Renal pelvis (tissue), 4 donors: ENCODE results near the gene GPD1. TPM values are rescaled to one million over a fixed set of nuclear protein-coding genes. Genes with fewer than 3 reads are reported as not detected.
"Not testable (repeated sequence)": the region's sequence is repeated elsewhere in the genome, so short reads cannot be mapped to it uniquely, and the experiment has no call there.

Experiments used
- DNase-seq: peaks from one replicate; pipeline ENCODE4 v3.0.0-alpha.2; 2013
- polyA plus RNA-seq, 3 donors: library from polyadenylated mRNA; unstranded; fragments of 120-200 nt; gene quantifications; one replicate each; pipeline ENCODE4 v1.2.1, GENCODE V29; 2013; ENCODE audit not compliant: insufficient read length in 3 of 3

Gene GPD1
- polyA plus RNA-seq, 3 donors = 70.6 to 80.1 (median 72.5) TPM

DNA sequence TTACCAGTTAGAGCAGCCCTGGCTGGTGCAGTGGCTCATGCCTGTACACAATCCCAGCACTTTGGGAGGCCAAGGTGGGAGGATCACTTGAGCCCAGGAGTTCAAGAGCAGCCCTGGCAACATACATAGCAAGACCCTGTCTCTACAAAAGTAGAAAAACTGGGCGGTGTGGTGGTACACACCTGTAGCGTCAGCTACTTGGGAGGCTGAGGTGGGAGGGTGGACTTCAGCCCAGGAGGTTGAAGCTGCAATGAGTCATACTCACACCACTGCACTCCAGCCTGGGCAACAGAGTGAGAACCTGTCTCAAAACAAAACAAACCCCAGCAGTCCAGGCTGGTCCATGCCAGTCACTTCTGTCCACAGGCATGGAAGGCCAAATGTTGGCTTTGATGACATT is 15.6 kb downstream of the GPD1 start:
- DNase-seq = no peak

DNA sequence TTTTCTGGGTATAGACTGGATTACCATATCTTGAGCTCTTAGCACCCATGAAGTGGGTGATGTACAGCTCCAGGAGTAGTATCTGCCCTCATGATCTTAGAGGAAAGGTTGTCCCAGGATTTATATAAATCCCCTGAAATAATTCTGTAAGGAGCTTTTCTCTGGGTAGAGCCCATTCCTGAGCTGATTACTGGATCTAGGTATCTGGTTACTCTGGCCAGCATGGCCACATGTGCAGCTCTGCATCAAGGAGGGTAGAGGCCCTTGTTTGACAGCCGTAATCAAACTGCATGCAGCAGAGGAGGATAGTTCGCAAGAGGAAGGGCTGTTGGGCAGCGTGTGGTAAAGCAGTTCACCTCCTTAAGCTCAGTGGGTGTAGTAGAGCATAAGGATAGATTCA is 16.7 kb downstream of the GPD1 start:
- DNase-seq = no peak

DNA sequence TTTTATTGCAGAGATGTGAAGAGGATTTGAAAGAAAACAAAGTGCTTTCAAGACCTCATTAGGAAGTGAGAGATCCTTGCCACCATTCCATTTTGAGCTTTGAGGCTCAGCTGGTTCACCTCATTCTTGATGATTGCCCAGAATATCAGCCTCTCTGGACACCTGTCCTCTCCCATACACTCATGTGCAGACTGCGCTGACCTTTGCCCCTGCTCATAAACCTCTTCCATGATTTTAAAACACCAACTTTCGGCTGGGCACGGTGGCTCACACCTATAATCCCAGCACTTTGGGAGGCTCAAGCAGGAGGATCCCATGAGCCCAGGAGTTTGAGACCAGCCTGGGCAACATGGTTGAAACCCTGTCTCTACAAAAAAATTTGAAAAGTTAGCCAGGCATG is 17.1 kb downstream of the GPD1 start:
- DNase-seq = no peak

DNA sequence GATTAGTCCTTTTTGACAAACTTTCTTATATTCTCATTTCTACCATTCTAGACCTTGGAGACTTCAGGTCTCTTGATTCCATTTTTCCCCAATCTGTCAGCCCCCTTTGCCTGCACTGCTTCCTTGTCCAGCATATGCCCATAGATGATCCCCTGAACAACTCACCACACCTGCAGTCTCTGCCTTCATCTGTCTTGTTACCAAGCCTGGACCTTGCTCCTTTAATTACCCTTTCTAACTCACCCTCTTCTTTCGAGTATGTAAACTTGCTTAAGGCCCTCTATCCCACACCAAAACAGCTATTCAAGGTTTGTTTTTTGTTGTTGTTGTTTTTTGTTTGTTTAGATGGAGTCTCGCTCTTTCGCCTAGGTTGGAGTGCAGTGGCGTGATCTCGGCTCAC is 17.8 kb downstream of the GPD1 start:
- DNase-seq = no peak

DNA sequence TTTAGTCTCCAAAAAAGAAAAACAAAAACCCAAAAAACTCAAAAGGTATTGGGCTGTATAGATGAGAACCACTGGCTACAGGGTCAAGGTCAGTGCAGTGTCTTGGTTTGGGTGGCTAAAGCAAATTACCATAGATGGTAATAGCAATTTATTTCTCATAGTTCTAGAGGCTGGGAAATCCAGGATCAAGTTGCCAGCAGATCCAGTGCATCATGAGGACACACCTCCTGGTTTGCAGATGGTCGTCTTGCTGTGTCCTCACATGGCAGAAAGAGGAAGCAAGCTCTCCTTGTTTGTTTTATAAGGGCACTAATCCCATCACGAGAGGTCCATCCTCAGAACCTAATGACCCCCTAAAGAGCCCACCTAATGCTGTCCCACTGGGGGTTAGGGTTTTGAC is 19.4 kb downstream of the GPD1 start:
- DNase-seq = no peak

DNA sequence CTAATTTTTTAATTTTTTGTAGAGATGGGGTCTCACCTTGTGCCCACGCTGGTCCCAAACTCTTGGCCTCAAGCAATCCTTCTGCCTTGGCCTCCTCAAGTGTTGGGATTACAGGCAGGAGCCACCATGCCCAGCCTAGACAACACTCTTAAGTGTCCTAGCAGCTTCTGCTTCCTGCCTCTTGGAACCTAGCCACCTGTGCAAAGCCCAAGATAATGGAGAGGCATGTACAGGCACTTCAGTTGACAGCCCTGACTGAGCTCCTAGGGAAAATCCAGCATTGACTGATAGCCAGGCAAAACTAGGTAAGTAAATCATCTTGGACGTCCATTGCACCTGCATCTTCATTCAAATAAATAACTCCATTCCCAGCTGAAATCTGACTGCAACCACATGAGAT is 23.7 kb downstream of the GPD1 start:
- no peak for DNase-seq

DNA sequence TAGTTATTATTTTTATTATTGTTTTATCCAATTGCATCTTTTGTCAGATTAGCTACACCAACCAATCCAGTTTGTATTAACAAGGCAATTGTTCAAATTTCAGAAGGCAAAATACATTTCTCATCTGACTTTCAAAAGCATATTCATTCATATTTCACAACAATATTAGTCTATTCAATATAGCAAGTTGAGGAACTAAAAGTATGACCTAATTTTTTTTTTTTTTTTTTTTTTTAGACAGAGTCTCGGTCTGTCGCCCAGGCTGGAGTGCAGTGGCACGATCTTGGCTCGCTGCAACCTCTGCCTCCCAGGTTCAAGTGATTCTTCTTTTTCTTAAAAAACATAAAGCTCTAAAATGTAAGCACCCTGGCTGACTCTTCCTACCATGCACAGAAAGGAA is 25.5 kb downstream of the GPD1 start:
- DNase-seq = no peak

DNA sequence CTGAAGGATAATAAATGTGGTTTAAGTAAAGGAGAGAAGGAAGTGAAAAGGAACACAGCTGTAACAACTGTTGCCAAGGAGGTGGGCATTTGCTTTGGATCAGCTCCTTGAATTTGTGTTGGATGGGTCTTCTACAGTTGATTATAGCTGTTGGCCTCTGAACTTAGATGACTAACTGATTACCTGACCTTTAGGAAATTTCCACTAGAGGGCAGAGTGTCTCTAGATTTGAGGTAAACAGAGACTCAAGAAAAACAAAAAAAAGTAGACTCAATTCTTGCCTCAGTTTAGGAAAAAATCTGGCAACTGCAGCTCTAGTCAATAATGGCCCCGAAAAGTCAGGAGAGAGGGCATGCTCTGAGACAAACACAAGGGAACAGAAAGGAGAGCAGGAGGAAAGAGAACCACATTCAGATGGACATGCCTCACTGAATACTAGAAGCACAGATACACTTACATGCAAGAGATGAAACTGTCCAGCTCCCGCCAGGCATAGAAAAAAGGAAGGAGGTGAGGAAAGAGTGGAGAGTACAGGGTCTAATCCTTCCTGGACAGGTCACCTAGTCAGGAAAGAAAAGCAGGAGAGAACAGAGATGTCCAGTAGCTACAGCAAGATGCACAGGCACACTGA is 28.8 kb downstream of the GPD1 start:
- no peak for DNase-seq

DNA sequence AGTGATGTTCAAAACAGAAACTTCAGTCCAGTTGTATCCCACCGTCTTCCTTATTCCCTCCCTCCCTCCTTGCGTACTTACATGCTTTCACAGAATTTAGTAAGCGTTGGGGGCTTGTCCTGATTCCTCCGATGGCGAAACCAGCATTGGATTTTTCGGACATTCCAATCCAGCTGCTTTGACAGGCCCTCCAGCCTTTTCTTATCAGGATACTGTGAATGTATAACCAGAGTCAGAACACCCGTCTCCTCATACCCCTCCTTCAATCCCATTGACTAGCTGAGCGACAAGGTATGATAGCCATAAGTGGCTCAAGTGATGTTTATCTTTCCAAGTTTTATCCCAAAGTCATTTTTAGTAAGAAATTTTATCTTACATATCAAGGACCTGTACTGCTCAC is 39.2 kb downstream of the GPD1 start:
- no peak for DNase-seq

DNA sequence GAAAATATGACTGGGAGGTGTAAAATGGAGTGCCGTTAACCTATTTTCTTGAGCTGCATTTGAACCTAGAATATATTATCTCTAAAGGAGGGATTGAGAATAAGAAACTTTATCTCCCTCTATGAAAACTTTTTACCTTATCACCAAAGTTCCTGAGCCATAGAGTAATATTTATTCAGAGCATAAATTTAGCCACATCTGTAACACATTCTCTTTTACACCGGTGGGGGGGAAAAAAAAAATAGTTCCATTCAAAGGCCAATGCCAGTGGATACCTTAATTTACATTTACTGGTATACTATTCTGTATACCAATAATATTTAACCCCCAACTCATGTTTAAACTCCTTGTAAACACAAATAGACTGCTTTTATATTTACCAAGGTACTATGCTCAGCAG is 41.6 kb downstream of the GPD1 start:
- no peak for DNase-seq

DNA sequence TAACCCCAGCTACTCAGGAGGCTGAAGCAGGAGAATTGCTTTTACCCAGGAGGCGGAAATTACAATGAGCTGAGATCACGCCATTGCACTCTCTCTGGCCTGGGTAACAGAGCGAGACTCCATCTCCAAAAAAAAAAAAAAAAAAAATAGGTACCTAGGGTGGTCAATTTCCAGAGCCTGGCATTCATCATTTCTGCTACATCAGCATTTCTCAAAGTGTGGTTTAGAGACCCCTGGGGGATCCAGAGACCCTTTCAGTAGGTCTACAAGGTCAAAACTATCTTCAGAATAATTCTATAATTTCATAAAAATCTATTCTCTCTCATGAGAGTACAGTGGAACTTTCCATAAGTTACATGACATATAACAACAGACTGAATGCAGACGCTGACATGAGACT is 43.5 kb downstream of the GPD1 start:
- no peak for DNase-seq

DNA sequence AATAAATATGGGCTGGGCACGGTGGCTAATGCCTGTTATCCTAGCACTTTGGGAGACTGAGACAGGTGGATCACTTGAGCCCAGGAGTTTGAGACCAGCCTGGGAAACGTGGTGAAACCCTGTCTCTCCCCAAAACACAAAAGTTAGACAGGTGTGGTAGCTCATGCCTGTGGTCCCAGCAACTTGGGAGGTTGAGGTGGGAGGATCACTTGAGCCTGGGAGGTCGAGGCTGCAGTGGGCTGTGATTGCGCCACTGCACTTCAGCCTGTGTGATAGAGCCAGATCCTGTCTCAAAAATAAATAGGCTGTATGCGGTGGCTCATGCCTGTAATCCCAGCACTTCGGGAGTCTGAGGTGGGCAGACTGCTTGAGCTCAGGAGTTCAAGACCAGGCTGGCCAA is 44.2 kb downstream of the GPD1 start:
- DNase-seq = not testable (repeated sequence)

DNA sequence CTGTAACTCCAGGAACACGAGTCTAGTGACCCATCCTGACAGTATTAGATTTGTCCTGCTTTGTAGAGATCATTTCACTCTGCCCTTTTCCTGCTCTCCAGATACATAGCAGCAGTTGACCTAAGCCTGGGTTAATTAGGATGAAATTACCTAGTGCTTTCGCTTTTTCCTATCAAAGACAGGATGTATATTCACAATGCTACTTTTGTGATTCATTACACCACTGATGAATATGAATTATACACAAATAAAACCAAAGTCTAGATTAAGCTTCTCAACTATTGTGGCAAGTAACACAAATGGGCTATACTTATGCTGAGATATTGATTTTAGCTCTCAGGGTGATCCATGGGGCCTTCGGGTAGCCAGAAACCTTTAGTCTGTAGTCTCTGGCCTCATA is 45.5 kb downstream of the GPD1 start:
- DNase-seq = no peak

DNA sequence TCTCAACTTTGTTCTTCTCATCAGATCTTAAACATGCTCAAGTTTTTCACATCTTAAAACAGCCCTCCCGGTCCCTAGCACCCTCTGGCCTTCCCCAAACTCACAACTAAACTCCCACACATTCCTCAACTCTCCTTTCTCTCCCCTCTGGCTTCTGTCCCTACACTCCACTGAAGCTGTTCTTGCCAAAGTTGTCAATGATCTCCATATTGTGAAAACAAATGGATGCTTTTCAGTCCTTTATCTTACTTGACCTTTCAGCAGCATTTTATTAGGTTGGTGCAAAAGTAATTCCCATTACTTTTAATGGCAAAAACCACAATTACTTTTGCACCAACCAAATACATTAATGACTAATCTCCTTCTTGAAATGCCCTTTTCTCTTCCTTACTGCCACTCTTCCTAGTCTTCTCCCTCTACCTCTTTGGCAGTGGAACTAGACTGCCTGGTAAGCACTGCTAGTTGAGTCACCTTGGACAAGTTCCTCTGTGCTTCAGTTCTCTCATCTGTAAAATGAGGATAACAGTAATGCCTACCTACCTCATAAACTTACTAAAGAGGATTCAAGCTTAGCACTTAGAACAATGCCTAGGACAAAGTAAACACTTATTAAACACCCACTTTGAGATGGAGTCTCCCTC is 47.4 kb downstream of the GPD1 start:
- no peak for DNase-seq

DNA sequence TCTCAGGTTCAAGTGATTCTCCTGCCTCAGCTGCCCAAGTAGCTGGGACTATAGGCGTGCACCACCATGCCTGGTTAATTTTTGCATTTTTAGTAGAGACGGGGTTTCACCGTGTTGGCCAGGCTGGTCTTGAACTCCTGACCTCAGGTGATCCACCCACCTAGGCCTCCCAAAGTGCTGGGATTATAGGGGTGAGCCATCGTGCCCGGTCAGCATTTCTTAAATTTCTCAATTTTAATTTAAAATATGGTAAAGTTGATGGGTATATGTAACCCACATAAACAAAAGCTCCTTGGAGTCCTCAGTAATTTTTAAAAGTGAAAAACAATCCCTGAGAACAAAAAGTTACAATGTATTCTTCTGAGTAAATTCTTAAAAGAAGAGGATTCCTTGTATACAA is 51.1 kb downstream of the GPD1 start:
- DNase-seq = not testable (repeated sequence)

DNA sequence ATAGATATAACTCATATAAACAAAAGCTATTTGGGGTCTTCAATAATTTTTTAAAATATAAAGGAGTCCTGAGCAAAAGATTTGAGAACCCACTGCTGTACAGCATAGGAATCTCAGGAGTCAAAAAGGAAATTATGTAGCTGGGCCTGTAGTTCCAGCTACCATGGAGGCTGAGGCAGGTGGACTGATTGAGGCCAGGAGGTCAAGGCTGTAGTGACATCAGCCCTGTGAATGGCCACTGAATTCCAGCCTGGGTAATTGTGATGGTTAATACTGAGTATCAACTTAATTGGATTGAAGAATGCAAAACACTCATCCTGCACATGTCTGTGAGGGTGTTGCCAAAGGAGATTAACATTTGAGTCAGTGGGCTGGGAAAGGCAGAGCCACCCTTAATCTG is 52.8 kb downstream of the GPD1 start:
- no peak for DNase-seq

DNA sequence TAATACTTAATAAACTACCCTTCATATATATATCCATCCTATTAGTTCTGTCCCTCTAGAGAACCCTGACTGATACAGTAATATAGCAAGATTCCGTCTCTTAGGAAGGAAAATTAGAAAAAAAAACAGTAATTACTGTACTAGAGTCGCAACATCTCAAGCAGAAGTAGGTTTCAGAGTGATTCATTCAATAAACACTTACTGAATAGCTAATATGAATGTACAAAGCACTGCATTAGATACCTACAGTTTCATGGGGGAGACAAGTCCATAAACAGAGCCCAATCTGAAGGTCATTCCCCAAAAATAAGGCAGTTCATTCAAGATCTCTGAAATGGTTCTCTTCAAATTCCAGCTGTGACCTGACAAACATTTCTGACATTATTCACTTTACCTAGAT is 53.5 kb downstream of the GPD1 start:
- DNase-seq = no peak

DNA sequence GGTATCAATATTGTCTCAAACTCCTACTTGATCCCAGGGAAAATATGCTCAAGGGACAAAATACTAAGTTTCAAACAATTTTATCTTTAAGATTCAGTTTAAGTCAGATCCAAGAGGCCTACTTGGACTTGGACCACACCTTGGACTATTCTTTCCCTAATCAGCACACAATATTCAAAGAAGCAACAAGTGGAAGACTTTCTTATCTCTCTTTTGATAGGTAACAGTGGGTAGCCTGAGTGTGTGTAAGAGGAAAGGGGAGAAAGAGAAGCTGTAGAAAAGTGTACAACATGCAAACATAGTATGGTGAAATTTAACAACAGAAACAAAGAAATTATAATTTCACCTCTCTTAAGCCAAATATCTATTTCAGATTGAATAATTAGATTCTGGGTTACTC is 56.8 kb downstream of the GPD1 start:
- DNase-seq = no peak

Other genes with a start within 250 kb of the GPD1 start
- 1 to 10 TPM; 1.9 to 5.4 (median 4.9) TPM for gene FAIM2, start 200.1 kb upstream of the GPD1 start, polyA plus RNA-seq
- 100 to 1,000 TPM in 2 of 3 donors, 10 to 100 TPM in 1; 75.1 to 170 (median 128) TPM for gene AQP2, start 153.3 kb upstream of the GPD1 start, polyA plus RNA-seq
- 1 to 10 TPM; 1.4 to 2.8 (median 2.3) TPM for gene AQP5, start 142.1 kb upstream of the GPD1 start, polyA plus RNA-seq
- gene AQP6, start 131.1 kb upstream of the GPD1 start, polyA plus RNA-seq = 10 to 100 TPM; 15.4 to 28.6 (median 23.3) TPM
- 10 to 100 TPM; 47.5 to 49.4 (median 49.0) TPM for gene RACGAP1, start 78.5 kb upstream of the GPD1 start, polyA plus RNA-seq
- gene ASIC1, start 46.4 kb upstream of the GPD1 start, polyA plus RNA-seq = 1 to 10 TPM; 4.6 to 5.6 (median 5.5) TPM
- gene SMARCD1, start 18.7 kb upstream of the GPD1 start, polyA plus RNA-seq = 100 to 1,000 TPM; 184 to 205 (median 190) TPM
- gene COX14, start 8.2 kb downstream of the GPD1 start, polyA plus RNA-seq = 10 to 100 TPM; 49.0 to 57.9 (median 52.4) TPM
- gene CERS5, start 63.4 kb downstream of the GPD1 start, polyA plus RNA-seq = 10 to 100 TPM; 69.5 to 92.7 (median 75.3) TPM
- gene LIMA1, start 179.5 kb downstream of the GPD1 start, polyA plus RNA-seq = 10 to 100 TPM; 76.7 to 84.2 (median 78.8) TPM